ENCODE results near the gene GALNT14.

Gene GALNT14

GRCh38 chr2:31136732-31137131 lies 1.5 kb downstream of the GALNT14 start:
- in situ Hi-C loops (cut with MboI; ENCODE audit: low sequenced_read_pairs): no loop called here

- in situ Hi-C loops (cut with MboI; ENCODE audit: low sequenced_read_pairs): no loop called here
Observed at GRCh38 chr2:31136000-31136399, 2.2 kb downstream of the GALNT14 start.

- in situ Hi-C loops (cut with MboI; ENCODE audit: low sequenced_read_pairs): no loop called here
Observed at GRCh38 chr2:31134480-31134879, 3.8 kb downstream of the GALNT14 start.

GRCh38 chr2:31132786-31133185 lies 5.5 kb downstream of the GALNT14 start:
- in situ Hi-C loops (cut with MboI; ENCODE audit: low sequenced_read_pairs): no loop called here

GRCh38 chr2:31131871-31132270 lies 6.4 kb downstream of the GALNT14 start:
- in situ Hi-C loops (cut with MboI; ENCODE audit: low sequenced_read_pairs): no loop called here

- in situ Hi-C loops (cut with MboI; ENCODE audit: low sequenced_read_pairs): no loop called here
Observed at GRCh38 chr2:31129375-31130171, 8.7 kb downstream of the GALNT14 start.

GRCh38 chr2:31127931-31128330 lies 10.3 kb downstream of the GALNT14 start:
- in situ Hi-C loops (cut with MboI; ENCODE audit: low sequenced_read_pairs): no loop called here

GRCh38 chr2:31125918-31126695 lies 12.1 kb downstream of the GALNT14 start:
- in situ Hi-C loops (cut with MboI; ENCODE audit: low sequenced_read_pairs): no loop called here

- in situ Hi-C loops (cut with MboI; ENCODE audit: low sequenced_read_pairs): no loop called here
Observed at GRCh38 chr2:31124904-31125303, 13.3 kb downstream of the GALNT14 start.

GRCh38 chr2:31122133-31122532 lies 16.1 kb downstream of the GALNT14 start:
- in situ Hi-C loops (cut with MboI; ENCODE audit: low sequenced_read_pairs): no loop called here

GRCh38 chr2:31113765-31114164 lies 24.5 kb downstream of the GALNT14 start:
- in situ Hi-C loops (cut with MboI; ENCODE audit: low sequenced_read_pairs): no loop called here

GRCh38 chr2:31112544-31112943 lies 25.7 kb downstream of the GALNT14 start:
- in situ Hi-C loops (cut with MboI; ENCODE audit: low sequenced_read_pairs): no loop called here

GRCh38 chr2:31110998-31111397 lies 27.2 kb downstream of the GALNT14 start:
- in situ Hi-C loops (cut with MboI; ENCODE audit: low sequenced_read_pairs): no loop called here

- in situ Hi-C loops (cut with MboI; ENCODE audit: low sequenced_read_pairs): no loop called here
Observed at GRCh38 chr2:31110431-31110830, 27.8 kb downstream of the GALNT14 start.

GRCh38 chr2:31109633-31110192 lies 28.5 kb downstream of the GALNT14 start:
- in situ Hi-C loops (cut with MboI; ENCODE audit: low sequenced_read_pairs): no loop called here

GRCh38 chr2:31108561-31109286 lies 29.5 kb downstream of the GALNT14 start:
- in situ Hi-C loops (cut with MboI; ENCODE audit: low sequenced_read_pairs): no loop called here

- in situ Hi-C loops (cut with MboI; ENCODE audit: low sequenced_read_pairs): no loop called here
Observed at GRCh38 chr2:31107591-31108300, 30.5 kb downstream of the GALNT14 start.

GRCh38 chr2:31101701-31102100 lies 36.5 kb downstream of the GALNT14 start:
- in situ Hi-C loops (cut with MboI; ENCODE audit: low sequenced_read_pairs): no loop called here

- in situ Hi-C loops (cut with MboI; ENCODE audit: low sequenced_read_pairs): no loop called here
Observed at GRCh38 chr2:31097962-31098613, 40.2 kb downstream of the GALNT14 start.

GRCh38 chr2:31090188-31090587 lies 48.1 kb downstream of the GALNT14 start:
- in situ Hi-C loops (cut with MboI; ENCODE audit: low sequenced_read_pairs): no loop called here

Measured in hTERT RPE-1 (cell line).